ENCODE measurements around the gene CHST7. TPM values are rescaled to one million over a fixed set of nuclear protein-coding genes. Genes with fewer than 3 reads are reported as not detected.
"Not testable (repeated sequence)": the region's sequence is repeated elsewhere in the genome, so short reads cannot be mapped to it uniquely, and the experiment has no call there.

The CHST7 gene
- total and polyA plus RNA-seq, 2 of the 4 experiments (the other 2 are of a cell fraction), result 2.9 to 4.8 TPM

DNA sequence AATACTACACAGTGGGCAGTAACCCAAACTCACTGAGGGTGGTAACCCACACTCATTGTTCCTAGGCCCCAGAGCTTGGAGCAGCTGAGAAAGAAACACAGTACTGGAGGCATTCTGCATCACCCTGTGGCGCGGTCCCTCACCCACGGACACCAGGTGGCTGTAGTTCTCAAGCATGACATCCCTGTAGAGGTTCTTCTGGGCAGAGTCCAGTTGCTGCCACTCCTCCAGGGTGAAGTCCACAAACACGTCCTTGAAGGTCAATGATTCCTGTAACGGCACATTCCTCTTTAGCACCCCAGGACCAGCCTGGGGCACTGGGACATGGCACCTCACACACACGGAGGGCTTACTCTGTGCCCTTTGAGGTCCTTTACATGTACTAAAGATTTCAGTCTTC is 44.9 kb upstream of the CHST7 start:
- H2BK20ac ChIP-seq (ENCODE audit: low read depth, low read length); H3K18ac ChIP-seq (ENCODE audit: low read depth, low read length); H3K23ac ChIP-seq (ENCODE audit: low read depth, low read length); H3K9me1 ChIP-seq (ENCODE audit: insufficient read depth, low read length); H4K91ac ChIP-seq (ENCODE audit: insufficient read depth, low read depth, low read length); H3K27ac ChIP-seq (ENCODE audit: insufficient read depth, low read length); H2BK5ac ChIP-seq (ENCODE audit: low read depth, low read length, poor library complexity, severe bottlenecking); H4K20me1 ChIP-seq (ENCODE audit: insufficient read depth, low read length); POLR2A ChIA-PET (ENCODE audit: unreplicated experiment); DNase-seq; H3K14ac ChIP-seq (replicated peaks; ENCODE audit: low read depth, low read length); dilution Hi-C loops (cut with HindIII; ENCODE audit: low sequenced_read_pairs, unreplicated experiment); BruUV-seq (replicated peaks); H3K9me3 ChIP-seq (ENCODE audit: control insufficient read depth, insufficient read depth, low read length); CTCF ChIA-PET; H3K79me1 ChIP-seq (ENCODE audit: low read depth in 1 of 2, low read length in 2 of 2); H3K27me3 ChIP-seq (ENCODE audit: control insufficient read depth, insufficient read depth, low read length); H3K4me3 ChIP-seq (ENCODE audit: insufficient read depth, low read depth, low read length); intact Hi-C loops (cut with micrococcal nuclease); H2BK15ac ChIP-seq (ENCODE audit: low read depth, low read length); H3K36me3 ChIP-seq (ENCODE audit: control insufficient read depth, insufficient read depth, low read length); H4K8ac ChIP-seq (ENCODE audit: low read depth in 2 of 2, low read length in 2 of 2); H4K5ac ChIP-seq (ENCODE audit: low read depth, low read length); in situ Hi-C loops (cut with MboI; ENCODE audit: low sequenced_read_pairs); H2AK9ac ChIP-seq (replicated peaks; ENCODE audit: low read depth, low read length, poor library complexity); H3K4me1 ChIP-seq (ENCODE audit: control insufficient read depth, insufficient read depth, low read length); H3K4ac ChIP-seq (ENCODE audit: low read depth, low read length); H2BK120ac ChIP-seq (ENCODE audit: low read depth, low read length); H2AK5ac ChIP-seq (ENCODE audit: low read depth, low read length); H2AFZ ChIP-seq (replicated peaks; ENCODE audit: low read length, poor library complexity); H3K4me2 ChIP-seq (ENCODE audit: low read depth, low read length); H3K9ac ChIP-seq (ENCODE audit: low read depth, low read length); H3K56ac ChIP-seq (ENCODE audit: extremely low read depth, insufficient read depth, low read length); ATAC-seq (ENCODE audit: low read depth): not testable (repeated sequence)
- WGBS, 2 experiments (ENCODE audit: extremely low coverage in 2 of 2, insufficient read length in 1 of 2), result 80% methylated on average over 1 of the region's 6 CpGs; no CpG with 5 or more reads in 1 of the 2 experiments

DNA sequence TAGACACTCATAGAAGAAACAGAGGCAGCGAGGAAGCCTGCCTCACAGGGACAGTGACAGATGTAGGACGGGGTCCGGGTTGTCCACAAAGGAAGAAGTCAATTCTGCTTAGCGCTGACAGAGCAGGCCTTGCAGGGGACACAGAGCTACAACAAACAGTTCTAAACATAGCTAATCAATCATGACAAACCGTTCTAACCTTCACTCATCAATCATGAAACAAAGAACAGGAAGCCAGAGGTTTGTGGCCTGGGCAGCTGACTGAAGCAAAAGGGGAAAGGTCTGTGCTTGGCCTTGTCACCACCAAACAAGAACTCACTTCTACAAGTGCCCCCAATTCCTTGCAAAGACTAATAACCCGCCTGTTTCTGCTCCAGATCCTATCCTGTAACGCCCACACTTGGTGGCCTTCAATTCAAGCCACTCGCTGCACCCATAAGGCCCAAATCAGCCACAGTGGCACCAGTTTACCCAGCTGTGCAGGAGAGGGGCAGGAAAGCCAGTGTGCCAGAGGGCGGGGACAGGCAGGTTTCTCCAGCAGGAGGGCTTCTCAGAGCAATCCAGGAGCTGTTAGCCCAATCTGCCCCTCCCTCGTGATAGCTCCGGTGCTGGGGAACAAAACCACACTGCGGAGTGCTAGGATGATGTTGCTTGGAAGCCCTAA is 43.7 kb upstream of the CHST7 start:
- H4K5ac ChIP-seq (ENCODE audit: low read depth, low read length); H4K8ac ChIP-seq (ENCODE audit: low read depth in 2 of 2, low read length in 2 of 2); H3K79me1 ChIP-seq (ENCODE audit: low read depth in 1 of 2, low read length in 2 of 2); H2AFZ ChIP-seq (replicated peaks; ENCODE audit: low read length, poor library complexity); dilution Hi-C loops (cut with HindIII; ENCODE audit: low sequenced_read_pairs, unreplicated experiment); DNase-seq; H2BK120ac ChIP-seq (ENCODE audit: low read depth, low read length); H2BK5ac ChIP-seq (ENCODE audit: low read depth, low read length, poor library complexity, severe bottlenecking); POLR2A ChIA-PET (ENCODE audit: unreplicated experiment); H3K36me3 ChIP-seq (ENCODE audit: control insufficient read depth, insufficient read depth, low read length); H3K27me3 ChIP-seq (ENCODE audit: control insufficient read depth, insufficient read depth, low read length); H2BK20ac ChIP-seq (ENCODE audit: low read depth, low read length); H3K4me3 ChIP-seq (ENCODE audit: insufficient read depth, low read depth, low read length); BruUV-seq (replicated peaks); H4K91ac ChIP-seq (ENCODE audit: insufficient read depth, low read depth, low read length); H3K56ac ChIP-seq (ENCODE audit: extremely low read depth, insufficient read depth, low read length); intact Hi-C loops (cut with micrococcal nuclease); H2AK9ac ChIP-seq (replicated peaks; ENCODE audit: low read depth, low read length, poor library complexity); H3K18ac ChIP-seq (ENCODE audit: low read depth, low read length); H4K20me1 ChIP-seq (ENCODE audit: insufficient read depth, low read length); H3K4ac ChIP-seq (ENCODE audit: low read depth, low read length); H3K9me1 ChIP-seq (ENCODE audit: insufficient read depth, low read length); ATAC-seq (ENCODE audit: low read depth); H3K4me2 ChIP-seq (ENCODE audit: low read depth, low read length); H3K9ac ChIP-seq (ENCODE audit: low read depth, low read length); H3K4me1 ChIP-seq (ENCODE audit: control insufficient read depth, insufficient read depth, low read length); H3K23ac ChIP-seq (ENCODE audit: low read depth, low read length); H2BK15ac ChIP-seq (ENCODE audit: low read depth, low read length); in situ Hi-C loops (cut with MboI; ENCODE audit: low sequenced_read_pairs); H3K9me3 ChIP-seq (ENCODE audit: control insufficient read depth, insufficient read depth, low read length); H3K27ac ChIP-seq (ENCODE audit: insufficient read depth, low read length); H2AK5ac ChIP-seq (ENCODE audit: low read depth, low read length); H3K14ac ChIP-seq (replicated peaks; ENCODE audit: low read depth, low read length): not testable (repeated sequence)
- CTCF ChIA-PET, result interaction anchor here (0.6 kb wide), 1 partner anchor 10 kb away, joined by 3 read pairs; no protein-coding TSS in a partner anchor
- no CpG with 5 or more reads among the region's 12 CpGs for WGBS, 2 experiments (ENCODE audit: extremely low coverage in 2 of 2, insufficient read length in 1 of 2)
